ENCODE results near the gene OSBPL1A. TPM values are rescaled to one million over a fixed set of nuclear protein-coding genes. Genes with fewer than 3 reads are reported as not detected.

Gene OSBPL1A
- total RNA-seq, 1 experiment from 2014 or later = 53.1 TPM

GRCh38 chr18:24138409-24138788 lies 259.2 kb downstream of the OSBPL1A start:
- POLR2A ChIA-PET = interaction anchor here (0.6 to 1.7 kb wide), 8 partner anchors 9 to 288 kb away, joined by 3 to 8 read pairs (median 5); partner anchors contain the start of genes IMPACT and TTC39C
- Mint-ChIP-seq H3K27me3 (ENCODE audit: low read depth) (no peaks in the 10 kb centered on the region), H3K9me3 (peaks cover 5% of the 10 kb centered on the region), H3K27ac (peak overlapping the region; percentile 98), H3K4me1 (peaks cover 34% of the 10 kb centered on the region), H3K4me3 (peak overlapping the region; percentile 79), H3K36me3 (peaks cover 4% of the 10 kb centered on the region)
- TF ChIP-seq MYBL2 (CRISPR knock-in tag; IDR thresholded peaks at IDR 0.05) (0 out of 2 replicates have a peak, but pooled peaks have one; percentile 18), TEAD4 (CRISPR knock-in tag; IDR thresholded peaks at IDR 0.05) (no peak), ZNF121 (CRISPR knock-in tag; IDR thresholded peaks at IDR 0.05) (no peak), ZNF396 (CRISPR knock-in tag; IDR thresholded peaks at IDR 0.05; ENCODE audit: borderline replicate concordance) (no peak), GRHL2 (CRISPR knock-in tag; IDR thresholded peaks at IDR 0.05; ENCODE audit: insufficient replicate concordance, severe bottlenecking) (no peak)
- ATAC-seq (peak; percentile 9), DNase-seq (ENCODE audit: low spot score) (no peak)
- CTCF ChIA-PET = interaction anchor here (0.6 to 2.0 kb wide), 7 partner anchors 11 to 351 kb away, joined by 3 to 20 read pairs (median 4); no protein-coding TSS in a partner anchor

GRCh38 chr18:24136967-24137373 lies 260.7 kb downstream of the OSBPL1A start:
- H3K27me3 Mint-ChIP-seq (ENCODE audit: low read depth) = no peaks in the 10 kb centered on the region
- DNase-seq (ENCODE audit: low spot score) (no peak), ATAC-seq (peak; percentile 17)
- H3K36me3 Mint-ChIP-seq = peaks cover 8% of the 10 kb centered on the region
- ChIA-PET CTCF (interaction anchor here (1.2 kb wide), 1 partner anchor 40 kb away, joined by 4 read pairs; no protein-coding TSS in a partner anchor), POLR2A (no interaction called here)
- H3K4me1 Mint-ChIP-seq = peaks cover 34% of the 10 kb centered on the region
- peaks cover 5% of the 10 kb centered on the region for H3K9me3 Mint-ChIP-seq
- TF ChIP-seq FOXP1 (CRISPR knock-in tag; IDR thresholded peaks at IDR 0.05; ENCODE audit: borderline replicate concordance) (no peak), FOXK1 (CRISPR knock-in tag; IDR thresholded peaks at IDR 0.05) (peak; percentile 21; the same call in 1 of the 2 replicates)
- H3K27ac Mint-ChIP-seq = peak overlapping the region; percentile 72
- H3K4me3 Mint-ChIP-seq = no peak overlapping the region

GRCh38 chr18:24130494-24130893 lies 267.1 kb downstream of the OSBPL1A start:
- H3K27ac Mint-ChIP-seq = no peak overlapping the region
- no peaks in the 10 kb centered on the region for H3K4me1 Mint-ChIP-seq
- H3K4me3 Mint-ChIP-seq = no peak overlapping the region
- peaks cover 29% of the 10 kb centered on the region for H3K36me3 Mint-ChIP-seq
- no peak for TF ChIP-seq TEAD4 (CRISPR knock-in tag; IDR thresholded peaks at IDR 0.05)
- TF ChIP-seq PRRX2 (CRISPR knock-in tag; IDR thresholded peaks at IDR 0.05) = no peak
- no peak for TF ChIP-seq SMAD3 (CRISPR knock-in tag; IDR thresholded peaks at IDR 0.05; ENCODE audit: borderline replicate concordance)
- TF ChIP-seq STAT6 (CRISPR knock-in tag; conservative IDR thresholded peaks at IDR 0.05; ENCODE audit: low read depth) = no peak
- no peak for TF ChIP-seq NFATC4 (CRISPR knock-in tag; IDR thresholded peaks at IDR 0.05)
- TF ChIP-seq ELF4 (CRISPR knock-in tag; IDR thresholded peaks at IDR 0.05; ENCODE audit: low read depth) = no peak
- TF ChIP-seq ESRRA (CRISPR knock-in tag; IDR thresholded peaks at IDR 0.05; ENCODE audit: borderline replicate concordance) = no peak
- TF ChIP-seq ZNF138 (CRISPR knock-in tag; conservative IDR thresholded peaks at IDR 0.05) = no peak
- TF ChIP-seq ZNF281 (CRISPR knock-in tag; IDR thresholded peaks at IDR 0.05) = no peak
- TF ChIP-seq GRHL2 (CRISPR knock-in tag; IDR thresholded peaks at IDR 0.05; ENCODE audit: insufficient replicate concordance, severe bottlenecking) = no peak
- TF ChIP-seq RORB (CRISPR knock-in tag; IDR thresholded peaks at IDR 0.05) = no peak
- TF ChIP-seq CREB1 (CRISPR knock-in tag; IDR thresholded peaks at IDR 0.05) = no peak
- TF ChIP-seq HMGA2 (CRISPR knock-in tag; IDR thresholded peaks at IDR 0.05) = no peak
- no peak for TF ChIP-seq ZNF121 (CRISPR knock-in tag; IDR thresholded peaks at IDR 0.05)
- no peak for TF ChIP-seq ZNF416 (CRISPR knock-in tag; IDR thresholded peaks at IDR 0.05)
- TF ChIP-seq FOXP1 (CRISPR knock-in tag; IDR thresholded peaks at IDR 0.05; ENCODE audit: borderline replicate concordance) = no peak
- no peak for TF ChIP-seq ZNF219 (CRISPR knock-in tag; IDR thresholded peaks at IDR 0.05; ENCODE audit: borderline replicate concordance)
- no peak for TF ChIP-seq GABPB1 (CRISPR knock-in tag; IDR thresholded peaks at IDR 0.05)
- TF ChIP-seq CBFB (CRISPR knock-in tag; IDR thresholded peaks at IDR 0.05; ENCODE audit: low read depth) = no peak
- no peak for TF ChIP-seq ARID4B (CRISPR knock-in tag; IDR thresholded peaks at IDR 0.05; ENCODE audit: borderline replicate concordance)
- no peaks in the 10 kb centered on the region for H3K27me3 Mint-ChIP-seq (ENCODE audit: low read depth)
- CTCF ChIA-PET = no interaction called here
- DNase-seq (ENCODE audit: low spot score) (no peak), ATAC-seq (no peak)
- POLR2A ChIA-PET = no interaction called here
- no peaks in the 10 kb centered on the region for H3K9me3 Mint-ChIP-seq

Measured in WTC11 (cell line).